GM19395 (cell line): ENCODE data around the gene MCL1.
"Not testable (repeated sequence)": the region's sequence is repeated elsewhere in the genome, so short reads cannot be mapped to it uniquely, and the experiment has no call there.

Experiments
- ATAC-seq: cut with Tn5 transposase; IDR thresholded peaks from one replicate; pipeline ENCODE4 v1.9.1; 2021; ENCODE audit warnings: mild to moderate bottlenecking, moderate library complexity; ENCODE audit not compliant: unreplicated experiment

Gene MCL1

DNA sequence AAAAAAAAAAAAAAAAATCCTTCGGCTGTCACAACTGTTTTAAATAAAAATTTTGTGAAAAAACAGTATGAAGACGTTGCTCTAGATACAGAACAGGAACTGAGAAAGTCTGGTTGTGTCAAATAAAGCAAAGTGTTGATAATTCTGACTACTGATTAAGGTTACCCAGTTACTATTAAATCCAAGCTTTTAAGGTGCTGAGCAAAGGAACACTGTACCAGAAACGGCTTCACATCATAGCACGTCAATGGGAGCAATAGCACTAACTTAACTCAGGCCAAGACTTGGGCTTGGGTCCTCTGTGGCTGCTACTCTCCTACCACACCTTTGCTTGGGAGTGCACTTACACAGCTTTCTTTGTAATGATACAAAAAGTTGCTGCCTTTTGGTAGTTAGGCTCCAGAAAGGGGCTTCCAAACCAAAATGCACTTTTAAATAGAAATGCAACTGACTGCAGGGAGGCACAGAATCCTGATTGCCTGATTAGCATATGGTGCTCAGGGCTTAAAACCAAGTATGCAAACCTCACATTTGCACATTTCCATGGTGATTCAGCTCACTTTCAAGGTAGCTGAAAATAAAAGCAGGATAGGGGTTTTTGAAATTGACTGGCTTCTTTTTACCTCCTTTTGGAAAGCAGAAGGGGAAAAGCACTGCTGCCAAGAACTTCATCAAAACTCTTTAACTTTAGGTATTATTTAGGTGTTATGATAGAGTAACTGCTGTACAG lies 6.3 kb downstream of the MCL1 start:
- ATAC-seq, result no peak

DNA sequence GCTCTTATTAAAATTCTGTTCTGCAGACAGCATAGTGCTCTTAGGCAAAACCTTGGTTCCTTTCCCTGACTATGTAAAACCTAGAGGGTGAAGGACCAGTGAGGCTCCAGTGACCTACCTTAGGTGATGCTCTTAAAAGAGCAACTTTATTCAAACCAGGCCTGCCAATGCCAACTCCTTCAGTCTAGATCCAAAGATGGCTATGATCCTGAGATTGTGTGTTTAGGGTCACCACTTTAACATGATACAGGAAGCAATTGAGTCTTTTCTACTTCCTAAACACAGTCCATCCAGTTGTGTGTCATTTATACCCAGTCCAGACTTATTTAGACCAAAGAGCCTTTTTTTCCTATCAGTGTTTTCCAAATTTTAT lies 10.8 kb downstream of the MCL1 start:
- no peak for ATAC-seq

DNA sequence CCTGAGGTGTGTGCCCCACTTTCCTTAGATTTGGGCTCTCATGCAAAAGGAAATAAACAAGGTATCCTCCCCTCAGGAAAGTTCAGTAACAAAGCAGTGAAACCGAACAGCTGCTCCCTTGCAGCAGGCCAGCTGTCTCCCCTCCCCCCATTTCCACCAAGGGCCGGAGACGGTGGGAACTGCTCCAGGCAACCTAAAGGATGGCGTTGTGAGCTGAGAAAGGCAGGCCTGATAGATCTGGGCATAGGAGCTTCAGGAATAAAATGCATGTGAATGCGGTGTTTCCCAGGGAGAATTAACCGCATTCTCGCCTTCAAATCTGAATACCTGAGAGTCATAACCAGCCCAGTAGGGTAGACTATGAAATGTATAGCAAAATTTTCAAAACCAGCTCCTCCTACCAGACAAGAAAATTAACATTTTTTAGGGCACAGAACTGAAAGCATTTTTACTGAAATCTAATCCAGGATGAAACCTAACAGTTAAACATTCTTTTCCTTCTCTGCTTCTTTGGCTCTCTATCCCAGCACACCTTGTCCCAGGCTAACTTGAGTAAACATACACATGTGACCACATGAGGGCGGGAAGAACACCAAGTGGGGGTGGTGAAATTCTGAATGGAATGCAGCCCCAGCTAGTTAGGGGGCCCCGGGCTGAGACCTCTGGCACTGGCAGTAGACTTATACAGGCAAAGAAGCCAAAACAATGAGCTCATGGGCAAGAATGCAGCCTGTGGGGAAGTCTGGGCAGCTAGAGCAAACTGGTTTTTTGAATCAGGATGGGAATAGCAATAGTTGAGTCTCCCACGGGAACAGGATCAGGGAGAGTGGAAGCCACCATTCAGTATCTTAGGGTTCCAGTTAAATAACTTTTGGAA lies 11.5 kb downstream of the MCL1 start:
- ATAC-seq, result peak; percentile 19

DNA sequence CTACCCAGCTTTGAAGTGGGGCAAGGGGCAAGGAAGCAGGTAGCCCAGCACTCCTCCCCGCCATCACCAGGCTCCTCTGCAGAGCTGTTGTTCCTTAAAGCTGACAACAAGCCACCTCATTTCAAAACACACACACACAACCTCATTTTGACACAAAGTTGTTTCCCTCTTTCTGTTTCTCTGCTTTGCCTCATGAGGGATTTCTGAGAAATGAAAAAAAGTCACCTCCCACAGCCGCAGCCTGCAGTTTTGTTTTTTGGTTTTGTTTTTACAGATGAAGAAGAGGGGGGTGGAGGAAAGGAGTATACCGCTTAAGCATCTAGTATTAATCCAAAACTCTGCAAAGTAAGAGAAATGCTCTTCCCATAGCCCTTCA lies 12.1 kb downstream of the MCL1 start:
- peak; percentile 42 for ATAC-seq

DNA sequence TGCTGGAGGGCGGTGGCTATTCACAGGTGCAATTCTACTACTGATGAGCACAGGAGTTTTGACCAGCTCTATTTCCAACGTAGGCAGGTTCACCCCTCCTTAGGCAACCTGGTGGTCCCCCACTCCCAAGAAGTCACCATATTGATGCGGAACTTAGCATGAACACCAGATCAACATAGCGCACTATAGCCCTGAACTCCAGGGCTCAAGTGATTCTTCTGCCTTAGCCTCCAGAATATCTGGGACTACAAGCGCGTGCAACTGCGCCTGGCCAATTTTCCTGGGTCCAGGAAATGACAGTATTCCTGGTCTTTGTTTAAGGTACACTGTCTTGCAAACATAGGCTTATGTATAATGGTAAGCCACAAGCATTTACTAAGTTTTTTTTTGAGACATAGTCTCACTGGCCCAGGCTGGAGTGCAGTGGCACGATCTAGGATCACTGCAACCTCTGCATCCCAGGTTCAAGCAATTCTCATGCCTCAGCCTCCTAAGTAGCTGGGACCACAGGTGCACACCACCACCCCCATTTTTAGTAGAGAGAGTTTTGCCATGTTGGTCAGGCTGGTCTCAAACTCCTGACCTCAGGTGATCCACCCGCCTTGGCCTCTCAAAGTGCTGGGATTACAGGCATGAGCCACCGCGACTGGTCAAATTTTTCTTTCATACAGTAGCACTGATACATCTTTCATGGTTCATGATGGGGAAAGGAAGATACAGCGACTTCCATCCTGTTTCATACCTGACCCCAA lies 12.6 kb downstream of the MCL1 start:
- ATAC-seq, result no peak

GRCh38 chr1:150565240-150565991 lies 14.0 kb downstream of the MCL1 start:
- not testable (repeated sequence) for ATAC-seq

- ATAC-seq, result no peak
Observed at GRCh38 chr1:150564051-150564991, 15.1 kb downstream of the MCL1 start.

GRCh38 chr1:150563340-150564038 lies 15.9 kb downstream of the MCL1 start:
- no peak for ATAC-seq

DNA sequence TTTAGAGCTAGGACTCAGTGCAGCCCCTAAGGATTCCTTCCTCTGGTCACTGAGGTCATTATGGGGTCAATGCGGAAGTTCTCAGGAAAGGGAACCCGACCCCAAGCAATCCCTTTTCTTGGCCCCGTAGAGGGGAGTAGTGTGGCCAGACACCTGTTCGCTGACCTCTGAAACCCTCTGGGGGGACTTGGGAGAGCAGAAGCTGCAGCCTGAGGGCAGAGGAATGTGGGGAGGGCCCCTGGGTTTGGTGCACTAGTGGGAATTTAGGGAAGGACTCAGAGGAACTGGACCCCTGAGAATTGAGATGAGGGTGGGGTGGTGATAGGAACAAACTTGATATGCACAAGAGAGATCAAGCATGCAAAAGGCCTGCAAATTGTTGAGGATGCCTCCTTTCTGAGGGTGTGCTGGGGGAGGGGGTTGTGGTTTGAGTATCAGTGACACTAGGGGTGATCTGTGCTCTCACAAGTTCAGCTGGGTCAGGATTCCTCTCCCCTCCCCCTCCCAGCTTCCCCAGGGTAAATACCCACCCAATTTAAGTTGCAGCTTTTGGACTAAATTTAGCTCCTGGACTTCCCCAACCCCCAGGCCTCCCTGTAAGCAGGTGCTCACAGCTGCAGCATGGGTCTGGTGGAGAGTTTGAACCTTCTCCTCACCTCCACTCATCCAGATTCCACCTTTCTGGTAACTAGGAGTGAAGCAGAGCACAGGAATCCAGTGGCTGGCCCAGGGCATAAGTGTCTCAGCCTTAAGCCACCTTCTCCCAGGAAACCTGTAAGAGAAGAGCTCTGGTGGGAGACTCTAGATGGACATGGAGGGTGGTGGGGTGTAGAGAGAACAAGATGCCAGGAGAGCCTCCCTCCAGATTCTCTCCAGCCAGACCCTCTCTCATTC lies 16.7 kb downstream of the MCL1 start:
- peak; percentile 43 for ATAC-seq

DNA sequence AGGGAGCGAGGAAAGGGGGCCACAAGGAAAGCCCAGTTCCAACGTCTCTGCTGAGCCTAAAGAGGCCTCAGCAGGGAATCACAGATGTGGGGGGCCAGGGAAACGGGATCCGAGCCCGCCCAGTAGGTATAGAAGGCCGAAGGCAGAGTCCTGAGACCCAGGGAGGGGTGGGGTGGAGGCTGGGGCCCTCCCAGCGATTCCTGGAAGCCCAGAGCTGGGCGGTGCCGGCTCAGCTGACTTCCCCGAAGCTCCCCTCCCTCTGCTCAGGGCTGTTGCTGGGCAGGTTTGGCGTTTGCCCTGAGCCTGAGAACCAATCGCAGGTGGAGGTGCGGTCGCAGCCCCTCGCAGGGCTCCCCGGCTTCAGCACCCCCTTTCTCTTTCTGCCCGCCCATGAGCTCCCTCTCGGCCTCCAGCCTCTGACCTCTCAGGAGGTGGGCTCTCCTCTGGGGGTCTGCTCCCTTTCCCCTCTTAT lies 17.4 kb downstream of the MCL1 start:
- ATAC-seq, result peak; percentile 44

- peak; percentile 19 for ATAC-seq
Observed at GRCh38 chr1:150561254-150561973, 18.0 kb downstream of the MCL1 start.

- peak; percentile 43 for ATAC-seq
Observed at GRCh38 chr1:150560576-150561253, 18.7 kb downstream of the MCL1 start.

DNA sequence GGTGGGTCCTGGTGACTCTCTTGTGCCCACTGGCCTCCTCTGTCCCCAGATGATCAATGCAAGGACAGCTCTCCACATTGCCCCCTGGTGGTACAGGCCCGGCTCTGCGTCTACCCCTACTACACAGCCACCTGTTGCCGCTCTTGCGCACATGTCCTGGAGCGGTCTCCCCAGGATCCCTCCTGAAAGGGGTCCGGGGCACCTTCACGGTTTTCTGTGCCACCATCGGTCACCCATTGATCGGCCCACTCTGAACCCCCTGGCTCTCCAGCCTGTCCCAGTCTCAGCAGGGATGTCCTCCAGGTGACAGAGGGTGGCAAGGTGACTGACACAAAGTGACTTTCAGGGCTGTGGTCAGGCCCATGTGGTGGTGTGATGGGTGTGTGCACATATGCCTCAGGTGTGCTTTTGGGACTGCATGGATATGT lies 19.4 kb downstream of the MCL1 start:
- ATAC-seq, result no peak

- ATAC-seq, result no peak
Observed at GRCh38 chr1:150559656-150560010, 19.8 kb downstream of the MCL1 start.

DNA sequence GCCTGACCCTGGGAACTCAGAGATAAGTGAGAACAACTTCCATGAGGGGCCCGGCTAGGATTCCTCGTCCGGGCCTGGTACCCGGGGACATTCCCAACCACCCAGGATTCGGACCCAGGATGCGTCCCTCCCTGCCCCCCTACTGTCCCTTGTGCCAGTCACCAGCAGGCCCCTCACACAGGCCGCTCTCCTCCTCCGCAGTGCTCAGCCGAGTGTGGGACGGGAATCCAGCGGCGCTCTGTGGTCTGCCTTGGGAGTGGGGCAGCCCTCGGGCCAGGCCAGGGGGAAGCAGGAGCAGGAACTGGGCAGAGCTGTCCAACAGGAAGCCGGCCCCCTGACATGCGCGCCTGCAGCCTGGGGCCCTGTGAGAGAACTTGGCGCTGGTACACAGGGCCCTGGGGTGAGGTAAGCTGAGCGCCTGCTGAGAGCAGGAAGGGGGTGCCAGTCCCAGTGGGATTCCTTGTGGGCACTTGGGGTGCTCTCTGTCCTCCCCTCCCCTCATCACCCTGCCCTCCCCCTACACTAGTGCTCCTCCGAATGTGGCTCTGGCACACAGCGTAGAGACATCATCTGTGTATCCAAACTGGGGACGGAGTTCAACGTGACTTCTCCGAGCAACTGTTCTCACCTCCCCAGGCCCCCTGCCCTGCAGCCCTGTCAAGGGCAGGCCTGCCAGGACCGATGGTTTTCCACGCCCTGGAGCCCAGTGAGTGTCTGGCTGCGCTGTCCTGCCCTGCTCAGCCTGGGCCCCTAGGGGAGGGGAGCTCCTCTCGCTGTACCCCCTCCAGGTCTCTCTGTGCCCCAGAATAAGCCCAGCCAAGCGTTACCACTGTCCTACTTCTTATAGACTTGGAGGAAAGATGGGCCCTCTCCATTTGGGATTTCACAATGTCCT lies 20.4 kb downstream of the MCL1 start:
- no peak for ATAC-seq

- ATAC-seq, result no peak
Observed at GRCh38 chr1:150558303-150558704, 21.1 kb downstream of the MCL1 start.
